ENCODE data around the gene CCL28.

DNA sequence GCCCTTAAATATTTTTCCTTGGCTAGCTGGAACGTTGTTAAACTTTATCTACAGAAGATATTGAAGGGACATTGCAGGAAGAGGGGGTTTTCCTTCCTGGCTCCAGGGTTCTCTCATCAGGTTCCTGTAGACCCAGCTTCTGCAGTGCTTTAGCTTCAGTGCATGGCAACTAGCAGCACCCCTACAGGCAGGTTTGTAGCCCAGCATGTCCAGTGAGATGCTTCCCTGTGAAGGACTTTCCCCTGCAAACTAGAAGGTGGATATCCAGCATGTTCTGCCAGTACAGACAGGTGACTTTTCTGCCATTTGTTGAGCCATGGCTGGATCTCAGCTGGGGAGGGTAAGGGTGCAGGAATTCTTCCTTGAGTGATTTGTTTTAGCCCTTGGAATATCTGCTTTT lies 10.4 kb downstream of the CCL28 start:
- TF ChIP-seq CTCF (IDR thresholded peaks at IDR 0.05) (no peak), POLR2A (IDR thresholded peaks at IDR 0.05) (no peak)
